ENCODE results near the gene PRPSAP2. TPM values are rescaled to one million over a fixed set of nuclear protein-coding genes. Genes with fewer than 3 reads are reported as not detected.

The PRPSAP2 gene
- polyA plus RNA-seq, 1 experiment: 13.0 TPM

DNA sequence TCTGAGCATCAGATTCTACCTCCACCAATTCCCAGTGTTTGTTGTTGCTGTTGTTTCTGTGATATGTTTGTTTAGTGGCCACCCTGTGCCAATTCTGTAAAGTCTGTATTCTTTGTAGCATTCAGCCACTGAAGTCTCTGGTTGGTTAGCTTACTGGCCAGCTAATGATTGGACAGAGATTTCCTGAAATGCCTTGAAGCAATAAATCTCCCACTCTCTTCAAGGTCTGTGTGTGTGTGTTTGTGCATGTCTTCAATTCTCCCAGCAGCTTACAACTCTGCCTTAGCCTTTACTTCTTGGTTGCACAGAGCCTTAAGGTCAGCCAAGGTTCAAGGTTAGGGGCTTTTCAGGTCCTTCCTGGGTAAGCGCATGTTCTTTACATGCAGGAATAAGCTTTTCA lies 38.2 kb downstream of the PRPSAP2 start:
- POLR2A ChIA-PET: no interaction called here
- H3K36me3 ChIP-seq (ENCODE audit: control insufficient read depth, insufficient read depth, low read length): no peaks in the 10 kb centered on the region; the same call in 1 of the 2 replicates
- no peak for DNase-seq (ENCODE audit: low read depth)
- H3K27me3 ChIP-seq (ENCODE audit: control insufficient read depth, insufficient read depth, low read length): no peaks in the 10 kb centered on the region
- H3K4me3 ChIP-seq (ENCODE audit: low read depth, low read length): no peak overlapping the region
- CTCF ChIA-PET: no interaction called here
- TF ChIP-seq, protein P1, sequence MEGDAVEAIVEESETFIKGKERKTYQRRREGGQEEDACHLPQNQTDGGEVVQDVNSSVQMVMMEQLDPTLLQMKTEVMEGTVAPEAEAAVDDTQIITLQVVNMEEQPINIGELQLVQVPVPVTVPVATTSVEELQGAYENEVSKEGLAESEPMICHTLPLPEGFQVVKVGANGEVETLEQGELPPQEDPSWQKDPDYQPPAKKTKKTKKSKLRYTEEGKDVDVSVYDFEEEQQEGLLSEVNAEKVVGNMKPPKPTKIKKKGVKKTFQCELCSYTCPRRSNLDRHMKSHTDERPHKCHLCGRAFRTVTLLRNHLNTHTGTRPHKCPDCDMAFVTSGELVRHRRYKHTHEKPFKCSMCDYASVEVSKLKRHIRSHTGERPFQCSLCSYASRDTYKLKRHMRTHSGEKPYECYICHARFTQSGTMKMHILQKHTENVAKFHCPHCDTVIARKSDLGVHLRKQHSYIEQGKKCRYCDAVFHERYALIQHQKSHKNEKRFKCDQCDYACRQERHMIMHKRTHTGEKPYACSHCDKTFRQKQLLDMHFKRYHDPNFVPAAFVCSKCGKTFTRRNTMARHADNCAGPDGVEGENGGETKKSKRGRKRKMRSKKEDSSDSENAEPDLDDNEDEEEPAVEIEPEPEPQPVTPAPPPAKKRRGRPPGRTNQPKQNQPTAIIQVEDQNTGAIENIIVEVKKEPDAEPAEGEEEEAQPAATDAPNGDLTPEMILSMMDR (IDR thresholded peaks at IDR 0.05; ENCODE audit: insufficient read depth, low read depth, low read length): no peak

DNA sequence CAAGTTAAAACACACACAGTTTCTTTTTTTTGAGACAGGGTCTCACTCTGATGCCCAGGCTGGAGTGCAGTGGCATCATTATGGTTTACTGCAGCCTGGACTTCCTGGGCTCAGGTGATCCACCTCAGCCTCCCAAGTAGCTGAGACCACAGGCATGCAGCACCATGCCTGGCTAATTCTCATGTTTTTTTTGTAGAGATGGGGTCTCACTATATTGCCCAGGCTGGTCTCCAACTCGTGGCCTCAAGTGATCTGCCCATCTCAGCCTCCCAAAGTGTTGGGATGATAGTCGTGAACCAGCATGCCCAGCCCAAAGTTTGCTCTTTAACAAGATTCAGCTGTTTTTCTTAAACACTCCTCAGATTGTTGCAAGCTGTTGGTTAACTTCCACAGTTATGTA lies 39.0 kb downstream of the PRPSAP2 start:
- POLR2A ChIA-PET: no interaction called here
- no peaks in the 10 kb centered on the region; the same call in 1 of the 2 replicates for H3K36me3 ChIP-seq (ENCODE audit: control insufficient read depth, insufficient read depth, low read length)
- no peaks in the 10 kb centered on the region for H3K27me3 ChIP-seq (ENCODE audit: control insufficient read depth, insufficient read depth, low read length)
- DNase-seq (ENCODE audit: low read depth): no peak
- CTCF ChIA-PET: interaction anchor here (0.6 kb wide), 1 partner anchor 11 kb away, joined by 5 read pairs; no protein-coding TSS in a partner anchor
- no peak overlapping the region for H3K4me3 ChIP-seq (ENCODE audit: low read depth, low read length)
- TF ChIP-seq, protein P1 (IDR thresholded peaks at IDR 0.05; ENCODE audit: insufficient read depth, low read depth, low read length): no peak

DNA sequence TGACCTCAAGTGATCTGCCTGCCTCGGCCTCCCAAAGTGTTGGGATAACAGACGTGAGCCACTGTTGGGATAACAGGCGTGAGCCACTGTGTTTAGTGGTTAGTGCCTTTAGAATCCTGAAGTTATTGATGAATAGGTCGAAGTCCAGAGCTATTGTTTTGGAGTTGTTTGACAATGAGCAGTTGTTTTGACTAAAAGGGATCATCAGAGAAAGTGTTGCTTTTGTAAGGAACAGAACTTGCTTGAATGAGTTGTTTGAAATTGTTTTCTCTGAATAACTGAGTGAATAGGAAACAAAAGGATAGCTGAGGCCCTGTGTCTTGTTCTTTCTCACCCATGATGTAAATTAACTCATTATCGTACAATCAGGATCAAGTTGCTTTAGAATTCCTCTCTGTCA lies 46.6 kb downstream of the PRPSAP2 start:
- Histone ChIP-seq H3K27me3 (ENCODE audit: control insufficient read depth, insufficient read depth, low read length) (no peaks in the 10 kb centered on the region), H3K36me3 (ENCODE audit: control insufficient read depth, insufficient read depth, low read length) (peaks cover 1% of the 10 kb centered on the region), H3K4me3 (ENCODE audit: low read depth, low read length) (no peak overlapping the region)
- POLR2A ChIA-PET: no interaction called here
- no peak for DNase-seq (ENCODE audit: low read depth)
- TF ChIP-seq, protein P1 (IDR thresholded peaks at IDR 0.05; ENCODE audit: insufficient read depth, low read depth, low read length): no peak
- CTCF ChIA-PET: no interaction called here

DNA sequence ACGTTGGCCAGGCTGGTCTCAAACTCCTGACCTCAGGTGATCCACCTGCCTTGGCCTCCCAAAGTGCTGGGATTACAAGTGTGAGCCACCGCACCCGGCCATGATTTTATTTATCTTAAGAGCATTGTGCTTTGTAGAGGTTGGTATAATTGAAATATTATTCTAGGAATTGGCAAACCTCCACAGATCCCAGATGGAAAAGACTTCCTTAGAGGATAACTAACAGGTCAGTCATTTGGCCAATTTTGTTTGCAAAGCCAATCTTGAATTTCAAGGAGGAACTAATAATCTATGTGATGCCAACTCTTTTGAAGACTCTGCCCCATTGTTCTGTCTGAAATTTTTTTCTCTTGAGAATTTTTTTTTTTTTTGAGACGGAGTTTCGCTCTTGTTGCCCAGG lies 47.3 kb downstream of the PRPSAP2 start:
- Histone ChIP-seq H3K36me3 (ENCODE audit: control insufficient read depth, insufficient read depth, low read length) (peaks cover 1% of the 10 kb centered on the region), H3K4me3 (ENCODE audit: low read depth, low read length) (no peak overlapping the region), H3K27me3 (ENCODE audit: control insufficient read depth, insufficient read depth, low read length) (no peaks in the 10 kb centered on the region)
- no peak for DNase-seq (ENCODE audit: low read depth)
- TF ChIP-seq, protein P1 (IDR thresholded peaks at IDR 0.05; ENCODE audit: insufficient read depth, low read depth, low read length): no peak
- POLR2A ChIA-PET: no interaction called here
- CTCF ChIA-PET: no interaction called here

DNA sequence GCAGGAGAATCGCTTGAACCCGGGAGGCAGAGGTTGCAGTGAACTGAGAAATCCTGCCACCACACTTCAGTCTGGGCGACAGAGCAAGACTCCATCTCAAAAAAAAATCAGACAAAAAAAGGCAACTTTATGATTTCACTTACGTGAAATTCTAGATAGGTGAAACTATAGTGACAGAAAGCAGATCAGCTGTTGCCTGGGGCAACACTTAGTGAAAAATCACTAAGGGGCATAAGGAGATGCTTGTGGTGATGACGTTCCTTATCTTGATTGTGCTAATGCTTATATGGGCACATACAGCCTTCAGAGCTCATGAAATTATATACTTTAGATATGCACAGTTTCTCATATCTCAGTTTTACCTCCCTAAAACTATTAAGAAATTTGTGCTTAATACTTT lies 52.4 kb downstream of the PRPSAP2 start:
- H3K4me3 ChIP-seq (ENCODE audit: low read depth, low read length): no peak overlapping the region
- ChIA-PET CTCF (no interaction called here), POLR2A (no interaction called here)
- H3K27me3 ChIP-seq (ENCODE audit: control insufficient read depth, insufficient read depth, low read length): no peaks in the 10 kb centered on the region
- no peak for DNase-seq (ENCODE audit: low read depth)
- peaks cover 6% of the 10 kb centered on the region for H3K36me3 ChIP-seq (ENCODE audit: control insufficient read depth, insufficient read depth, low read length)
- TF ChIP-seq, protein P1 (IDR thresholded peaks at IDR 0.05; ENCODE audit: insufficient read depth, low read depth, low read length): no peak
